ENCODE results near the gene UBR4.

The UBR4 gene

DNA sequence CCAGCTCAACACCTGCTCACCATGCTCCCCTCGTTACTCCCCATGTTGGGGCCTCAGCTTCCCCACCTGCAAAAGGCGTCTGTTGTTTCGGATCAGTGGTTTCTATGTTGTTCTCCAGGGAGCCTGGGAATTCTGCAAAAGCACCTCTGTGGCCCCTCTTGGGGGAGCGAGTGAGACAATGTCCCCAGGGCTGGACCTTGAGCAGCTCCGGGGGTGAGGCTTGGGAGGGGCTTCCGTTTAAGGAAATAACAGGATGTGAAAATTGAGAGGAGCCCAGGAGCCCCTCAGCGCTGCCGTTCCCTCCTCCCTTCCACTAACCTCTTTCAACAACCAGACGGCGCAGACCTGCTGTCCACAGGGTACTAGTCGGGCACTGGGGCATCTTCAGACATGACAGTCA is 155.1 kb downstream of the UBR4 start:
- no peak for DNase-seq (ENCODE audit: low read depth)

DNA sequence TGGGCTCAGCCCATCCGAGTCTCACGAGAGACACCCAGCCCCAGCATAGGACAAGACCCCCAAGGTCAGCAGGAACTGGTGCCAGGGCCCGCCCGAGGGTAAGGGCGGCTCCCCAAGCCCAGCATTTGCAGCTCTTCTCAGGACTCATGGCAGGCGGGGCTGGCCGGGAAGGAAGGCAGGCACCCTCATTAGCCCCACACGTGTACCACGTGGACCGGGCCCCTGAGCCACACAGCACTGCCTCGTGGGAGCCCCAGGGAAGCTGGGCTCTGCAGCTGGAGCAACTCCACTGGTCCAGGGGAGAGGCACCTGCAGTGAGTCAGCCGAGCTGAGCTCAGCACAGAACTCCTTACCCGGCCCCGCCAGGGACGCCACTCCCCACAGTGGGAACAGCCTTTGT is 155.8 kb downstream of the UBR4 start:
- DNase-seq (ENCODE audit: low read depth) = no peak

DNA sequence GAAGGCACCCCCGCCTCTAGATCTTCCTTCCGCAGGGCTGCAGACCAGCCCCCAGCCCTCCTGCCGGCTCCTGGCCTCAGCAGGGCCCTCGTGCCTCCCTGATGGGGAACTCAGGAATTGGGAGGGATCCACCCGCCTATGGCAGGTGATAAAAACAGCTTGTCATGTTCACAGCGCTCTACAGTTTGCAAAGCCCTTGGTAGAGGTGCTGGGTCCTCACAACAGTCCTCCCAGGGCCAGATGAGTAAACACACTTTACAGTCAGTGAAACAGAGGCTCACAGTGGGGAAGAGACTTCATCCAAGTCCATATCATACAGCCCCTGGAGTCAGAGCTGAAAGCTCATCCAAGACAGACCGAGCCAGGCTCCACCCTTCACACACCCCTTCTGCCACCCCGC is 156.6 kb downstream of the UBR4 start:
- DNase-seq (ENCODE audit: low read depth) = no peak

DNA sequence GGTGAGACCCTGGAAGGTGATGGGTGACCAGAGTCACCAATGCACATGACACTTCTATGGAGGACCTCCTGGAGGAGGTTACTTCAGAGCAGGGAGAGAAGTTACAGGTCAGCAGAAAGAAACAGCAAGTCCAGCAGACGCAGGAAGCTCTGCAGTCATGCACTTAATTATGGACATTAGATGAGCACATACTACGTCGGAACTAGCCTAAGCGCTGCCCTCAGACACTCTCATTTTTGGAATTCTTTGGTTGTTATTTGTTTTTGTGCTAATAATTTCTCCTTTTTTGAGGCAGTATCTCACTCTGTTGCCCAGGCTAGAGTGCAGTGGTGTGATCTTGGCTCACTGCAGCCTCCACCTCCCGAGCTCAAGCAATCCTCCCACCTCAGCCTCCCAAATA is 160.3 kb downstream of the UBR4 start:
- peak; percentile 24 for DNase-seq (ENCODE audit: low read depth)

DNA sequence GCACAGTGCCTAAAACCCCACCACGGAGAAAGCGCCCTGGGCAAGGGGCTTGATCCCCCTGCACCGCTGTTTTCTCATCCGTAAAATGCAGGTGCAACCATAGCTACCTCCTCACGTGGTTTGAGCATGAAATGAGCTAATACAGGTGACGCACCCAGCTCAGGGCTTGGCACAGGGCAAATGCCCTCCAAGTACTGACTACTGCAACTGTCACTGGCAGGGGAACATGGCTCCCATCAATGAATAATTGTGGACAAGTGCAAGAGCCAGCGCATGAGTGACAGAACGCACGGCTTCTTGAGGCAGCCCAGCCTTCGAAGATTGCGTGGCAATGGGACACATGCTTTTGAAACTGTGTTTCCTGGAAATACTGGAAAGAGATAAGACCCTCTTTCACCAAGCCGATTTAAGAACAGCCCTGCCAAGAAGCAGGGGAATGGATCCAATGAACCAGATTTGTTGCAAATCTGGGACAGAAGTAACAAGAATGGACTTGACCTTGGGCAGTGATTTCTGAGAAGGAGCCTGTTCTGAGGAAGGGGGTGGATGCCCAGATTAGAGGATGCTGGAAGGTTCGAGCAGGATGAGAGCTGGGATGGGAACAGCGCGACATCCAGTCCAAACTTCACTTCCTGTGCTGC is 160.8 kb downstream of the UBR4 start:
- no peak for DNase-seq (ENCODE audit: low read depth)

DNA sequence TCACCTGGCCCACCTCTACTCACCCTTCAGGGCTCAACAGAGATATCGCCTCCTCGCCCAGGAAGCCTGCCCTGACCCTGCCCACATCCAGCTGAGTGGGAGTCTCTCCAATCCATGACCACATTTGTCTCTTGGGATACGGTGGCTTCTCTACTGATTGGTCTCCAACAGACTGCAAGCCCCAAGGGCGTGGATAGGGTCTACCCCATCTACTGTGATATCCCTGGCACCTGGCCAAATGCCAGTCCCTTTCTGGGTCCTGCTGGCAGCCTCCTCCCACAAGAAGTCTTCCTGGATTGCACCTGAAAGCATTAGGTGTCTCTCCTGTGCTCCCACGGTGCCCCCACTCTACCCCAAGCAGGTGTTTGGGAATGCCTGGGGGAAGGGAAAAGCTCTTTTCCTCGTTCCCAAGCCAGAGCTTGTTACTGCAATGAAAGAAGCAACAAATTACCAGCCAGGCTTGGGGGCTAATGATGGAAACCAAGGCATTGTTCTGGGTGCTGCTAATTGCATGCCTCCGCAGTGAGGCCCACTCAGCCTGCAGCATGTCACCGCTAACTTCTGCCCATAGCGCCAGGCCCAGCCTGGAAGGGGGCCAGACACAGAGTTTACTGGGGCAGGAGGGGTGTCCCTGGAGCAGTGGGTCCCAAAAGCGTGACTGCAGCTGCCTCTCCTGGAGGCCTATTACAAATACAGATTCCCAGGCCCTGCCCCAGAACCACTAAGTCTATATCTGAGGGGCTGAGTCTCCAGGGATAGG is 162.9 kb downstream of the UBR4 start:
- DNase-seq (ENCODE audit: low read depth) = no peak

DNA sequence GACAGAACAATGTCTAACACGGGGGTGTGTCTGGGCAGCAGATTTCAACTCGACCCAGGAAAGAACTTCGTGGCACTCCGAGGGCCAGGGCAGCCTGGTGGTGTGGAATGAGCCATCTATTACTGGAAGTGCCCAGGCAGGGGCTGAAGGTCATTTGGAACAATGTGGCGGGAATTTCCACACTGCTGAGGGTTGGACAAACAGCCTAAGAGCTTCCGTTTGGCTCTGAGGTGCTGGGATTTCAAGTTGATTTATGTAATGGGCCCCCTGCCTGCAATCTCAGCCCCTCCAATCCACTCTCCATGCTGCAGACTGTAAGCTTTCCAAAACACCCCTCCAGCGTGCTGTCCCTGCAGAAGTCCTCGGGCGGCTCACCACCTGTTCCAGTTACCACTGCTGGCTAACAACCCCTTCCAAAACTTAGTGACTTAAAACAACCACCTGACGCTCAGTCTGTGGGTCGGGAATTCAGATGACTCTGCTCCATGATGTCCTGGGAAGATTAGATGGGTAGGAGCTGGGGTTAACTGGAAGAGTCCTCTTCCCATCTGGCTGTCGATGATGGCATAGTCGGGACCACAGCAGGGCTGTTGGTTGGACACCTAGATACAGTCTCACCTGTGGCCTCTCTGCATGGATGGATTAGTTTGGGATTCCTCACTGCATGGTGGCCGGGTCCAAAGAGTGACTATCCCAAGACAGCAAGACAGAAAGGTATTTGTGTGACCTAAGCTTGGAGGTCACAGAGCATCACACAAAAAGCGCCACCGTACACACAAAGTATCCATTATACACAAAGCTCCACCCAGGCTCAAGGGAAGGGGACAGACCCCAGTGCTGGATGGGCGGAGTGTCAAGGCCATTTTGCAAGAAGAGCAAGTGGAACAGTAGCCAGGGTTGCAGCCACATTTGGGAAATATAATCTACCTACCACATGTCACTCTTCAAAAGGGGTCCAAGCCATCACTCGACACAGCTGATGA is 163.9 kb downstream of the UBR4 start:
- no peak for DNase-seq (ENCODE audit: low read depth)

DNA sequence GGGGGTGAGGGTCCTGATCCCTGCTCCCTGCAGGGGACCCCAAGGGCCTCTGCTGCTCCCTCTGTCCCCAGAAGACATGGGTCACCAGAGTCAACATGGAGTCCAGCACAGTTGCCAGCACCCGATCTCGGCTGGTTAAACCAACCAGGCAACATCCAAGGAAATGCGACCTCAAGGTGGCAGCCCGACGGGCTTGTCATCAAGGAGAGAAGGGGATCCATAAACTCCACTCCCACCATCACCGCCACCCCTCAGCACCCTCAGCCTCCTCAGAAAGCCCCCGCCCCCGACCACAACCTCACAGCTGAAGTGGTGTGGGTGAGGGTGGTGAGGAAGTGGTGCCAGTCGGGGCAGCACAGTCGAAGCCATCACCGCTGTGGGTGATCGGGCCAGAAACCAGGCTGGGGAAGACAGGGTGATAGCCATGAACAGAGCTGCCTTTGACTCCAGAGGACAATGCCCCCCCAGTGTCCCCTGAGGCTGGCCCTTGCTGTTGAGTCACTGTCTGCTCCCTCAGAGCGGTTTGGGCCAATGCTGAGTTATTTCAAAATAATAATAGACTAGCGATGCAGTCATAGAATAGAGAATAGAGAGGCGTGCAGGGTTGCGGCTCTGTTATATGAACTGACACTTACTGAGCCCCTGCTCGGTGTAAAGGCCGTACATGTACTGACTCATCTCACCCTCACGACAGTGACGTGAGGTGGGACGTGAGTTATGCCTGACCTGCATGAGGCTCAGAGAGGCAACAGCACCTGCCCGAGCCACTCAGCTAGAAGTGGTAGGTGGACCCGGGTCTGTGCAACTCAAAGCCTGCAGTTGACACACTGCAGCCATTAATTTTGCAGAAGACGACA is 164.9 kb downstream of the UBR4 start:
- DNase-seq (ENCODE audit: low read depth) = no peak

DNA sequence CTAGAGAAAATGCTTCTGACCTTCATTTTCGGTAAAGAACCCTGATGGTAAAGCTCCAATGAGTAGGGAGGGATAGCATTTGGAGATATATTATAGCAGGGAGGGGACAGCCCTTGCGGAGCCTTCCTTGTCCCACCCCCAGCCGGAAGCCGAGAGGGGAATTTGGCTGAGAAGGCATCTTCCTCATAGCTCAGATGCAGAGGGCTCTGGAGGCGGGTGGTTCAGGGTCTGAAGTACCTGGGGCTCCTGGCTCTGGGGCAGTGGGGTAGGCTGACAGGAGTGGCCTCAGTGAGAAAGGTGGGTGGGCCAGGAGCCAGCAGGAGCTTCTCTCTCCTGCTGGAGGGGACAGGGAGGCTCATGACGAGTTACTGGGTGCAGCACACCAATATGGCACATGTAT is 165.6 kb downstream of the UBR4 start:
- DNase-seq (ENCODE audit: low read depth) = no peak

DNA sequence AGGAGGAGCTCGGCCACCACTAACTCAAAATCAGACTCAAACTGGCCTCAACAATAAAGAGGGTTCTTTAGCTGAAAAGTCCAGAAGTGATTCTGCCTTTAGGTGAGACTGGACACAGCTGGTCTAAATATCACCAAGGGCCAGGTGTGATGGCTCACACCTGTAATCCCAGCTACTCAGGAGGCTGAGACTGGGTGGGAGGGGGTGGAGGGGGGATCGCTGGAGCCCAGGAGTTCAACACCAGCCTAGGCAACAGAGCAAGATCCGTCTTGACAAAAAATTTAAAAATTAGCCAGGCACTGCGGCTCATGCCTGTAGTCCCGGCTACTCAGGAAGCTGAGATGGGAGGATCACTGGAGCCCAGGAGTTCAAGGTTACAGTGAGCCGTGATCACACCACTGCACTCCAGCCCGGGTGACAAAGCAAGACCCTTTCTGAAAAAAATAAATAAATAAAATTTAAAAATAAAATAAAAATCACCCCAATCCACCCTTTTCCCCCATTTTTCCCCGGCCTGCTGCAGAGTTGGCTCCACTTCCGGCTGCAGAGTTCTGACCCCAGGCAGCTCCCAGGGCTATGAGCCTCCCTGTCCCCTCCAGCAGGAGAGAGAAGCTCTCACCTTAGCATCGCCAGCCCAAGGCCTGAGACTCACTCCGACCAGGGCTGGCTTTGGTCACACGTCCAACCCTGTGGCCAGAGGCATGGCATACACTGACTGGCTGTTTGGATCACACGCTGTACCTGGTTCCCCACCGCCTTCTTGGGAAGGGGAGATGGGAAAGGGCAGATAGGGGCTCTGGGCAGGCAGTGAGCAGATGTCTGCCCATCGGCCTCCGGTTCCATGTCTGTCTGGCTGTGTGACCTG is 166.3 kb downstream of the UBR4 start:
- DNase-seq (ENCODE audit: low read depth) = no peak

DNA sequence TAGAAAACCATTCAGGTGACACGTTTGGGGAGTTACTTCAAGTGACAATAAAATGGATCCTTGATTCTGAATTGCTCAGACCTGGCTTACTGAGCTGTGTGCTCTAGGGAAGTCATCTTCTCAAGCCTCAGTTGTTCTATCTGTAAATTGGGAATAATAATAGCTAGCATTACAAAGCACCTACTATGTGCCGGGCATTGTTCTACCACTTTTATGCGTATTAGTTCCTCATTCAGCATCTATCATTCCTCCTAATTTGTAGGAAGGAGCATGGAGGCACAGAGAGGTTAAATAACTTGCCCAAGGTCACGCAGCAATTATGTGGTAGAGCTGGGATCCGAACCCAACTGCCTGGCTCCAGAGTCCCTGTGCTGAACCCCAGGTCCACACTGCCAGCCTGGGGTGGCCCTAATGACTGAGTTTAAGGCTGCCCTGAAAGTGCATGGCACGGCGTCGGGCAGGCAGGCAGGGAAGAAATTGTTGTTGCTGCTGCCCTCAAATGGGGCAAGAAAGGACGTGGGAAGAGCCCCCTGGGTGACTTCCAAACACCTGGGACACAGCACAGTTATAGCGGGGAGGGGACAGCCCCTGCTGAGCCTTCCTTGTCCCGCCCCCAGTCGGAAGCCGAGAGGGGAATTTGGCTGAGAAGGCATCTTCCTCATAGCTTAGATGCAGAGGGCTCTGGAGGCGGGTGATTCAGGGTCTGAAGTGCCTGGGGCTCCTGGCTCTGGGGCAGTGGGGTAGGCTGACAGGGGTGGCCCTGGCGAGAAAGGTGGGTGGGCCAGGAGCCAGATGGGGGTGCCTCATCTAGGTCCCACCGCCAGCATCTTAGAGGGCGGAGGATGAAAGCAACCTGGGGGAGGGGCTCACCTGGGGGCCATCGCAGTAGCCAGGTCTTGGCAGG is 167.1 kb downstream of the UBR4 start:
- DNase-seq (ENCODE audit: low read depth) = no peak

DNA sequence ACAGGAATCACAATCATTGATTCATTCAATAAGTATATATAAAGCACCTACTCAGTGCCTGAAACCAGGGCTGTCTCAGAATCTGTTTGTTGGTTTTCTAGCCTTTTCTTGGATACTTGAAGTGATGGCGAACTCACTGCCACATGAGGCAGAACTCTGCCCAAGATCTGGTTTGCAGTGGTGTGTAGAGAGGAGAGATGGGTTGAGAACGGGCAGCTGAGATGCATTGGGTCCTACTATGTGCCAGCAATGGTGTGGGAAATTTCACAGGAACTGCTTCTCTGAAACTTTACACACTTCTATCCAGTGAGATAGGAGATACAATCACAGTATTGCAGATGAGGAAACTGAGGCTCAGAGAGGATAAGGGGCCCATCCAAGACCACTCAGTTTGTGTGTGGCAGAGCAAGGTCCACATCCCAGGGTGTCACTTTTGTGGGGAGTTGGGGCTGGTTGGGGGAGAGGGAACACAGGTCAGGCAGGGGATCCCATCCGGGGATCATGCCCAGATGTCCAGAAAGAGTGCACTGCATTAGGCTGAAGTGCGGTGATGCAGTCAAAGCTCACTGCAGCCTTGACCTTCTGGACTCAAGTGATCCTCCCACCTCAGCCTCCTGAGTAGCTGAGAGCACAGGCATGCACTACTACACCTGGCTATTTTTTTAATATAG is 169.9 kb downstream of the UBR4 start:
- DNase-seq (ENCODE audit: low read depth) = no peak

DNA sequence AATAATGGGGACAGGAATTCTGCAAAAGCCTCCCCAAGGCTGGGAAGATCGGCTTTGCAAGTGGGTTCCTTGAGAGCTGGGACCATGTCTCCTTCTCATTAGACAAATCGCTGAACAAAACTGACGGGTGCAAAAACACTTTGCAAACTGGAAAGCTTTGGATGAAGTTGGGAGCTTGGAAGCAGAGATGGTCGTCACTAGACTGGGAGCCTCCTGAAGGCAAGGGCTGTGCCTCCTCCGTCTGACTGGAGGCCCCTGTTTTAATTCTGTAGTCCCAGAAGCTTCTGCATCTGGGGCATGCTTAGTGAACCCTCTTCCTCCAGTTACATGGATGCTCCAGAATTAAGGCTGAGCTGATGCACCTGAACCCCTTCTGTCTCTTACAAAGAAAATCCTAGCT is 171.3 kb downstream of the UBR4 start:
- DNase-seq (ENCODE audit: low read depth) = no peak

DNA sequence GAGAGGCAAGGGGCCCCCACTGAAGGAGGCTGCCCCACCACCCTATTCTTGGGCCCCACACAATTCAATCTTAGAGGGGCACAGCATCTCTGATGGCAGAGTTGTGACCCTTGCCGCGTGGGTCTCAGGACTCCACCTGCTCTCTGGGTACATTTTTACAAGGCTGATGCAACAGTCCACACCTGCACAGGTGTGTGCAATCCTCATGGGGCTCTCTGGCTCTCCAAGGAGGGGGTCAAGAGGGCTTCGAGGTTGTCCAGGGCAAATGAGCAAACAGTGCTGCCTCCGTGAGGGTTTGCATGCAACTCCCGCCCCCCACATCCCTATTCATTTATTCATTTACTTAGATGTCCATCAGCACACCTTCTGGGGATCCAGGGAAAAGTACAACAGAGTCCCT is 172.0 kb downstream of the UBR4 start:
- no peak for DNase-seq (ENCODE audit: low read depth)

DNA sequence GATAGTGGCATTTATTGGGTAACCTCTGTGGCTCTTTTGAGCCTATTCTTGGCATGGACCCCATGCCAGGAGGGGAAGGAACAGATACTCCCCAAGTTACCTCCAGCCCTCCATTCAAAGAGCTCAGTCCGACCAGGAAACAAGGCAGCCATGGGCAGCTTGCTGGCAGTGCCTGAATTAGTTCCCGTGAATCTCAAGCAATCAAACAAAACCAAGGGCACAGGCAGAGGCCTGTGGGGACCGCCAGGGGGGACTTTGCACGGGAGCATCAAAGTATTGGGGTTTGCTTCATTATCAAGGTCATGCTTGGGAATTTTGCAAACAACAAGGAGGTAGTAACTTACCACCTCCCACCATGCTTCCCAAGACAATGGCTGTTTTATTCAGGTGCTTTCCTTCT is 172.4 kb downstream of the UBR4 start:
- DNase-seq (ENCODE audit: low read depth) = no peak

DNA sequence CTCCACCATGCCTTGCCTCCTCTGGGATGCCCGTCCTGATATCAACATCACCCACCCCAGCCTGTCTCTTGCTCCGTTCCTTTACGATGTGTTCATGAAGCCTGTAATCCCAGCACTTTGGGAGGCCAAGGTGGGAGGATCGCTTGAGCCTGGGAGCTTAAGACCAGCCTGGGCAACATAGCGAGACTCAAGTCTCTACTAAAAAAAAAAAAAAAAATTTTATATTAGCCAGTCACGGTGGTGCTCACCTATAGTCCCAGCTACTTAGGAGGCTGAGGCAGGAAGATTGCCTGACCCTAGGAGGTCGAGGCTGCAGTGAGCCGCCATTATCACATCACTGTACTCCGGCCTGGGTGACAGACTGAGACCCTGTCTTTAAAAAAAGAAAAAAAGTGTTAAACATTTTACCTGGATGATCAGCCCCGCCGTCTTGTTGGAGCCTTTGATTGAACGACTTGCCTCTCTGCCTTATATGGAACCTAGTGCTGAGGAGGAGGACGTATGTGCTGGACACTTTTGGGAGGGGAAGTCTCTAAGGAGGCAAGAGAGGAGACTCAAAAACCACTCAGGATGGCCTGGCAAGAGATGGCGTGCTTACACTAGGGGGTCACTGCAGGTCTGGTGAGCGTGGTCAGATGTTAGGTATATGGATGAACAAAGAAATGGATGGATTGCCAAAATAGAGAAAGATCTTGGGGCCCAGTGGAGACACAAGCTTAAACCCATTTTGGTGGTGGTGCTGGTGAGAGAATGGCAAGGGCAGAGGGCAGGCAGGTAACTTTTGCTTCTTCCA is 173.1 kb downstream of the UBR4 start:
- DNase-seq (ENCODE audit: low read depth) = no peak

DNA sequence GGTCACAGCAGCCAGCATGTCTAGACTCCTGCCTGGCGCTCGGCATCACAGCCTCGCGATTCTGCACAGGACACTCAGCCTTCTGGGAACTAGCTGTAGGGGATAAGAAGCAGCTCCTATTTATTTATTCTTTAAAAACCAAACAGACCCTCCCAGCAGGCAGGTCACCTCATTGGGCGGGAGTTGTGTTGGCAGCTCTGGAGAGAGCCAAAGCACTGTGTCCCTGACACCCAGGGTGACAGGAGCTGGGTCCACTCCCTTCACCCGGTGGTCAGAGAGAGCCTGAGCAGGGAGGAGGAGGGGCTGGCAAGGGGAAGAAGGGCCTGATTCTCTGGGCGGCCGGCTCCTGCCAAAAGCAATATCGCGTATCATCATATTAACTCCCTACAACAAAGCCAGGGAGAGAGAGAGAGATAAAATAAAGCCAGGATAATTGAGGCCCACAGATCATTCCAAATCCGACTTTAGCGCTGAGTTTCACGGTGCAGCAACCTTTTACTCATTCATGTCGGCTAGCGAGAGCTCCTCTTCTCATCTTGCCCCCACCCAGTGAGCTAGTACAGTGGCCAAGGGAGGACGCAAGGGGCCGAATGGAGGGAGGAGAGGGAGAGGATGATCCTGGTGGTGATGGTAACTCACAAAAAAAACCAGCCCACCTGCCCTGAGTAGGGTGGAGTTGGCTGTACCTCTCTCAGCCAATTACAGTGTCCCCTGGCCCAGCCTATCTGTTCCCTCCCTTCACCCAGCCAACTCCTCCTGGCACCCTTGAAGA is 173.8 kb downstream of the UBR4 start:
- no peak for DNase-seq (ENCODE audit: low read depth)
